Esophagus muscularis mucosa (tissue), 4 donors: Measurements from ENCODE around the gene GRAMD2B.

Experiments used
- CTCF ChIP-seq, 3 experiments: fragments of 200-600 bp in 2 of 3; fragments of 450-650 bp in 1 of 3; sonication (generic) in 2 of 3; IDR thresholded peaks; one replicate each; pipeline ENCODE4 v1.5.1; 2017 to 2019; ENCODE audit warnings: antibody characterized with exemption in 3 of 3, mild to moderate bottlenecking in 2 of 3, moderate library complexity in 1 of 3
- EP300 ChIP-seq: sonication (generic); formaldehyde crosslinking; IDR thresholded peaks from one replicate; pipeline ENCODE4 v1.6.1; 2017; ENCODE audit warnings: antibody characterized with exemption
- POLR2A ChIP-seq: fragments of 450-650 bp; IDR thresholded peaks from one replicate; pipeline ENCODE4 v1.6.1; 2017; ENCODE audit warnings: antibody characterized with exemption, moderate library complexity, mild to moderate bottlenecking, low read depth
- POLR2AphosphoS5 ChIP-seq, 2 donors: sonication (generic); formaldehyde crosslinking; IDR thresholded peaks; one replicate each; pipeline ENCODE4 v1.6.1; 2017; ENCODE audit warnings: antibody characterized with exemption in 2 of 2

DNA sequence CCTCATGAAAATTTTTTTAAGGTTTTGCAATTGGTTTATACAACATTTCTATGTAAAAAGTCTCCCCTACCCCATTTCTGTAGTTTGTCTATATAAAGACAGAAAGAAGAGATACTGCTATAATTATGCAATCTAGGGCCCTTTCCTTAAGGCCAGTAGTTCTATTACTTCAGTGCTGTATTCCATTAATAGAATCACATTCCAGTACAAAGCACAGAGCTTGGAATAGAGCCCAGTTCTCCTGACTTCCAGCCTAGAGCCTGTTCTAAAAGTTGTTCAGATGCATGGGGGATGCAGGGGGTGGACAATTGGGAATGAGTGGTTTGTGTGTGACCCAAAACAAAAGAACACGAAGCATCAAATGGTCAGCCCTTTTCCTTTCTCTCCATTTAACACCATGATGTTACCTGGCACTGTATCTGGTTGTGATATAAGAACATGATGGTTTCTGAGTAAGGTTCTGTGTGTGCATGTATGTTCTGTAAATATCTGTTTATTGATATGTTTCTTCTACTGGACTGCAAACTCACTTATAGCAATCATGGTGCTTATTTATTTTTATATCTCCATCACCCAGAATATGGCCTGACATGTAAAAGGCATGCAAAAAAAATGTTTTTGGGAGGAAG, 8.2 kb upstream of the GRAMD2B start:
- TF ChIP-seq CTCF (IDR thresholded peaks at IDR 0.05) (no peak), POLR2A (no peak), EP300 (no peak), POLR2AphosphoS5 (IDR thresholded peaks at IDR 0.05) (peak; percentile 45 to 59)
